ENCODE data around the gene C12orf43.
A peak's percentile ranks its signal among the peaks of the same experiment; 100 is the strongest.

Gene C12orf43

GRCh38 chr12:121001841-121002483 is 14.3 kb downstream of the C12orf43 start:
- Histone ChIP-seq H3K9ac (ENCODE audit: insufficient read length, low read depth) (no peak overlapping the region), H3K9me3 (ENCODE audit: insufficient read depth, low read length) (no peaks in the 10 kb centered on the region)

GRCh38 chr12:121001060-121001459 is 15.2 kb downstream of the C12orf43 start:
- DNase-seq (ENCODE audit: low read depth, low spot score), result no peak

More at GRCh38 chr12:121001841-121002483, 14.3 kb downstream of the C12orf43 start:
- H3K4me1 ChIP-seq (ENCODE audit: insufficient read depth, insufficient read length), result peaks cover 14% of the 10 kb centered on the region
- TF ChIP-seq YY1 (IDR thresholded peaks at IDR 0.05; ENCODE audit: insufficient read depth, insufficient read length) (no peak), ZNF274 (IDR thresholded peaks at IDR 0.05; ENCODE audit: low read depth, low read length) (no peak), SUZ12 (IDR thresholded peaks at IDR 0.05; ENCODE audit: extremely low read depth, insufficient read depth, insufficient read length) (no peak)
- no peak overlapping the region for H3K4me3 ChIP-seq (ENCODE audit: insufficient read length, low read depth)
- peaks cover 61% of the 10 kb centered on the region for H3K36me3 ChIP-seq (ENCODE audit: insufficient read depth, insufficient read length, low read length)
- DNase-seq (ENCODE audit: low read depth, low spot score), result no peak
- H3K27me3 ChIP-seq (ENCODE audit: insufficient read depth, insufficient read length), result no peaks in the 10 kb centered on the region

GRCh38 chr12:121000530-121000929 is 15.8 kb downstream of the C12orf43 start:
- H3K4me1 ChIP-seq (ENCODE audit: insufficient read depth, insufficient read length), result peaks cover 17% of the 10 kb centered on the region
- H3K36me3 ChIP-seq (ENCODE audit: insufficient read depth, insufficient read length, low read length), result peaks cover 51% of the 10 kb centered on the region
- no peaks in the 10 kb centered on the region for H3K27me3 ChIP-seq (ENCODE audit: insufficient read depth, insufficient read length)
- TF ChIP-seq SUZ12 (IDR thresholded peaks at IDR 0.05; ENCODE audit: extremely low read depth, insufficient read depth, insufficient read length) (no peak), ZNF274 (IDR thresholded peaks at IDR 0.05; ENCODE audit: low read depth, low read length) (no peak), YY1 (IDR thresholded peaks at IDR 0.05; ENCODE audit: insufficient read depth, insufficient read length) (no peak)
- H3K4me3 ChIP-seq (ENCODE audit: insufficient read length, low read depth), result no peak overlapping the region
- no peak for DNase-seq (ENCODE audit: low read depth, low spot score)
- no peaks in the 10 kb centered on the region for H3K9me3 ChIP-seq (ENCODE audit: insufficient read depth, low read length)
- no peak overlapping the region for H3K9ac ChIP-seq (ENCODE audit: insufficient read length, low read depth)

More at GRCh38 chr12:121001060-121001459, 15.2 kb downstream of the C12orf43 start:
- no peaks in the 10 kb centered on the region for H3K27me3 ChIP-seq (ENCODE audit: insufficient read depth, insufficient read length)
- H3K4me1 ChIP-seq (ENCODE audit: insufficient read depth, insufficient read length), result peaks cover 16% of the 10 kb centered on the region
- no peaks in the 10 kb centered on the region for H3K9me3 ChIP-seq (ENCODE audit: insufficient read depth, low read length)
- no peak overlapping the region for H3K9ac ChIP-seq (ENCODE audit: insufficient read length, low read depth)
- no peak overlapping the region for H3K4me3 ChIP-seq (ENCODE audit: insufficient read length, low read depth)
- no peak for TF ChIP-seq ZNF274 (IDR thresholded peaks at IDR 0.05; ENCODE audit: low read depth, low read length)
- TF ChIP-seq YY1 (IDR thresholded peaks at IDR 0.05; ENCODE audit: insufficient read depth, insufficient read length), result no peak
- TF ChIP-seq SUZ12 (IDR thresholded peaks at IDR 0.05; ENCODE audit: extremely low read depth, insufficient read depth, insufficient read length), result no peak
- peaks cover 57% of the 10 kb centered on the region for H3K36me3 ChIP-seq (ENCODE audit: insufficient read depth, insufficient read length, low read length)

- Histone ChIP-seq H3K4me3 (ENCODE audit: insufficient read length, low read depth) (no peak overlapping the region), H3K27me3 (ENCODE audit: insufficient read depth, insufficient read length) (no peaks in the 10 kb centered on the region), H3K4me1 (ENCODE audit: insufficient read depth, insufficient read length) (peaks cover 17% of the 10 kb centered on the region), H3K9ac (ENCODE audit: insufficient read length, low read depth) (peak overlapping the region; percentile 37), H3K36me3 (ENCODE audit: insufficient read depth, insufficient read length, low read length) (peaks cover 41% of the 10 kb centered on the region), H3K9me3 (ENCODE audit: insufficient read depth, low read length) (no peaks in the 10 kb centered on the region)
- no peak for TF ChIP-seq ZNF274 (IDR thresholded peaks at IDR 0.05; ENCODE audit: low read depth, low read length)
- TF ChIP-seq SUZ12 (IDR thresholded peaks at IDR 0.05; ENCODE audit: extremely low read depth, insufficient read depth, insufficient read length), result no peak
- no peak for TF ChIP-seq YY1 (IDR thresholded peaks at IDR 0.05; ENCODE audit: insufficient read depth, insufficient read length)
- DNase-seq (ENCODE audit: low read depth, low spot score), result no peak
Observed at GRCh38 chr12:120999191-121000120, 16.8 kb downstream of the C12orf43 start.

- no peak for TF ChIP-seq SUZ12 (IDR thresholded peaks at IDR 0.05; ENCODE audit: extremely low read depth, insufficient read depth, insufficient read length)
- no peaks in the 10 kb centered on the region for H3K9me3 ChIP-seq (ENCODE audit: insufficient read depth, low read length)
- H3K36me3 ChIP-seq (ENCODE audit: insufficient read depth, insufficient read length, low read length), result peaks cover 31% of the 10 kb centered on the region
- no peak for DNase-seq (ENCODE audit: low read depth, low spot score)
- no peaks in the 10 kb centered on the region for H3K27me3 ChIP-seq (ENCODE audit: insufficient read depth, insufficient read length)
- no peak overlapping the region for H3K4me3 ChIP-seq (ENCODE audit: insufficient read length, low read depth)
- H3K9ac ChIP-seq (ENCODE audit: insufficient read length, low read depth), result no peak overlapping the region
- peaks cover 17% of the 10 kb centered on the region for H3K4me1 ChIP-seq (ENCODE audit: insufficient read depth, insufficient read length)
Observed at GRCh38 chr12:120998435-120998834, 17.9 kb downstream of the C12orf43 start.

- Histone ChIP-seq H3K4me3 (ENCODE audit: insufficient read length, low read depth) (no peak overlapping the region), H3K27me3 (ENCODE audit: insufficient read depth, insufficient read length) (no peaks in the 10 kb centered on the region), H3K9me3 (ENCODE audit: insufficient read depth, low read length) (no peaks in the 10 kb centered on the region), H3K4me1 (ENCODE audit: insufficient read depth, insufficient read length) (peaks cover 17% of the 10 kb centered on the region), H3K9ac (ENCODE audit: insufficient read length, low read depth) (no peak overlapping the region), H3K36me3 (ENCODE audit: insufficient read depth, insufficient read length, low read length) (peaks cover 21% of the 10 kb centered on the region)
- TF ChIP-seq YY1 (IDR thresholded peaks at IDR 0.05; ENCODE audit: insufficient read depth, insufficient read length), result no peak
- TF ChIP-seq ZNF274 (IDR thresholded peaks at IDR 0.05; ENCODE audit: low read depth, low read length), result no peak
- TF ChIP-seq SUZ12 (IDR thresholded peaks at IDR 0.05; ENCODE audit: extremely low read depth, insufficient read depth, insufficient read length), result no peak
- DNase-seq (ENCODE audit: low read depth, low spot score), result no peak
Observed at GRCh38 chr12:120997448-120997847, 18.8 kb downstream of the C12orf43 start.

GRCh38 chr12:120996133-120996746 is 20.0 kb downstream of the C12orf43 start:
- TF ChIP-seq YY1 (IDR thresholded peaks at IDR 0.05; ENCODE audit: insufficient read depth, insufficient read length), result no peak
- TF ChIP-seq SUZ12 (IDR thresholded peaks at IDR 0.05; ENCODE audit: extremely low read depth, insufficient read depth, insufficient read length), result no peak
- no peak for TF ChIP-seq ZNF274 (IDR thresholded peaks at IDR 0.05; ENCODE audit: low read depth, low read length)
- H3K36me3 ChIP-seq (ENCODE audit: insufficient read depth, insufficient read length, low read length), result peaks cover 9% of the 10 kb centered on the region
- DNase-seq (ENCODE audit: low read depth, low spot score), result no peak

More at GRCh38 chr12:120996133-120996746, 20.0 kb downstream of the C12orf43 start:
- Histone ChIP-seq H3K4me1 (ENCODE audit: insufficient read depth, insufficient read length) (peaks cover 17% of the 10 kb centered on the region), H3K27me3 (ENCODE audit: insufficient read depth, insufficient read length) (no peaks in the 10 kb centered on the region), H3K9ac (ENCODE audit: insufficient read length, low read depth) (no peak overlapping the region), H3K9me3 (ENCODE audit: insufficient read depth, low read length) (no peaks in the 10 kb centered on the region), H3K4me3 (ENCODE audit: insufficient read length, low read depth) (no peak overlapping the region)

Data from NT2/D1 (cell line).